K562 (cell line): ENCODE results near the gene ESR2. TPM values are rescaled to one million over a fixed set of nuclear protein-coding genes. Genes with fewer than 3 reads are reported as not detected.

Source experiments
- AFF1 ChIP-seq, 2 experiments: fragments of 450-650 bp; IDR thresholded peaks; 2 replicates each; pipeline ENCODE4 v1.6.1; 2018; ENCODE audit warnings: mild to moderate bottlenecking in 2 of 2, low read depth in 1 of 2; ENCODE audit not compliant: partially characterized antibody in 2 of 2
- BCLAF1 ChIP-seq, 2 experiments: fragments of 450-650 bp in 1 of 2; IDR thresholded peaks; 2 replicates each; pipeline ENCODE4 v1.6.1; 2011 to 2017; ENCODE audit warnings: low read depth in 2 of 2, antibody characterized with exemption in 1 of 2, borderline replicate concordance in 1 of 2, low read length in 1 of 2, mild to moderate bottlenecking in 1 of 2, mixed read lengths in 1 of 2; ENCODE audit not compliant: control insufficient read depth in 1 of 2
- BCOR ChIP-seq: fragments of 450-650 bp; IDR thresholded peaks from 2 replicates; pipeline ENCODE4 v1.6.1; 2016
- CBX1 ChIP-seq: sonication (generic); IDR thresholded peaks from 2 replicates; pipeline ENCODE4 v1.6.1; 2016; ENCODE audit warnings: antibody characterized with exemption, low read depth, mild to moderate bottlenecking
- E4F1 ChIP-seq: fragments of 250-450 bp; sonication (Bioruptor Pico); IDR thresholded peaks from 2 replicates; pipeline ENCODE4 v1.5.0; 2021; ENCODE audit warnings: mild to moderate bottlenecking, borderline replicate concordance
- FOXP1 ChIP-seq: sonication (generic); formaldehyde crosslinking; IDR thresholded peaks from 2 replicates; pipeline ENCODE4 v1.8.0; 2022; ENCODE audit warnings: mild to moderate bottlenecking, missing genetic modification reagents
- HES1 ChIP-seq: fragments of 450-650 bp; IDR thresholded peaks from 2 replicates; pipeline ENCODE4 v1.6.1; 2016; ENCODE audit warnings: low read depth, mild to moderate bottlenecking, moderate library complexity
- HMGN3 ChIP-seq: IDR thresholded peaks from 2 replicates; pipeline ENCODE4 v1.6.1; 2011; ENCODE audit warnings: borderline replicate concordance, low read depth, mild to moderate bottlenecking, mixed read lengths, low read length; ENCODE audit not compliant: insufficient read length; ENCODE audit errors: extremely low read depth
- RAD51 ChIP-seq: fragments of 450-650 bp; IDR thresholded peaks from 2 replicates; pipeline ENCODE4 v1.7.1; 2016; ENCODE audit warnings: low read depth, mild to moderate bottlenecking, borderline replicate concordance
- RBM25 ChIP-seq: fragments of 200-400 bp; formaldehyde crosslinking; IDR thresholded peaks from 2 replicates; pipeline ENCODE4 v1.6.1; 2018; ENCODE audit warnings: low read length, low read depth, moderate library complexity; ENCODE audit not compliant: severe bottlenecking
- RHOXF2B ChIP-seq: fragments of 250-450 bp; sonication (Bioruptor Pico); conservative IDR thresholded peaks from 2 replicates; pipeline ENCODE4 v1.5.1; 2021
- RNF2 ChIP-seq: sonication (generic); IDR thresholded peaks from 2 replicates; pipeline ENCODE4 v1.6.1; 2016
- SRSF7 ChIP-seq: fragments of 200-400 bp; formaldehyde crosslinking; optimal IDR thresholded peaks from 2 replicates; pipeline ENCODE3; 2017; ENCODE audit warnings: mild to moderate bottlenecking, low read depth, low read length
- XRCC4 ChIP-seq: IDR thresholded peaks from one replicate; pipeline ENCODE4 v1.6.1; 2011; ENCODE audit not compliant: insufficient read depth, insufficient read length; ENCODE audit errors: extremely low read depth
- ZNF224 ChIP-seq: sonication (generic); formaldehyde crosslinking; IDR thresholded peaks from 2 replicates; pipeline ENCODE4 v1.8.0; 2022; ENCODE audit warnings: mild to moderate bottlenecking, missing genetic modification reagents
- ZNF707 ChIP-seq: fragments of 250-450 bp; sonication (Bioruptor Pico); conservative IDR thresholded peaks from 2 replicates; pipeline ENCODE4 v1.8.0; 2022; ENCODE audit warnings: inconsistent platforms, mild to moderate bottlenecking, moderate library complexity
- ZNF766 ChIP-seq: fragments of 200-800 bp; sonication (Bioruptor generic); conservative IDR thresholded peaks from 2 replicates; pipeline ENCODE4 v1.6.1; 2016; ENCODE audit warnings: missing genetic modification characterization, missing compliant biosample characterization
- polyA plus RNA-seq, 8 experiments: library from polyadenylated mRNA; depleted of rRNA in 4 of 8; stranded (reverse) in 5 of 8; unstranded in 3 of 8; fragments of >200 nt; fragmentation: Nextera tagmentation in 2 of 8; fragmentation: Illumina TruSeq in 1 of 8; extraction: Ambion mirVana in 2 of 8; extraction: Trizol in 1 of 8; gene quantifications; 2 replicates each; pipeline versions ENCODE4 v1.2.1 to v1.2.3, GENCODE V29; 2011 to 2014; ENCODE audit warnings: inconsistent platforms in 1 of 8, missing spikeins in 1 of 8
- total RNA-seq, 7 experiments: library from RNA; depleted of rRNA in 6 of 7; stranded (reverse); fragments of >200 nt in 6 of 7; fragmentation: Illumina TruSeq in 2 of 7; extraction: Trizol in 2 of 7; gene quantifications; 2 replicates each; pipeline versions ENCODE4 v1.2.1 to v1.2.3, GENCODE V29; 2011 to 2021; ENCODE audit warnings: low replicate concordance in 1 of 7

Gene ESR2
- total and polyA plus RNA-seq, 9 of the 15 experiments (the other 6 are each of a cell fraction or from before 2014, with no cell fraction given): 0.07 to 3.8 (median 2.0) TPM

- TF ChIP-seq BCLAF1 (IDR thresholded peaks at IDR 0.05; ENCODE audit: borderline replicate concordance in 1 of 2, control insufficient read depth in 1 of 2, low read depth in 2 of 2, low read length in 1 of 2) (no peak), ZNF707 (CRISPR knock-in tag) (no peak), HES1 (no peak), BCOR (no peak), SRSF7 (no peak), RHOXF2B (CRISPR knock-in tag) (no peak), RBM25 (no peak), ZNF766 (CRISPR knock-in tag) (no peak), XRCC4 (no peak), HMGN3 (no peak), ZNF224 (no peak), CBX1 (no peak), AFF1 (IDR thresholded peaks at IDR 0.05; ENCODE audit: low read depth in 1 of 2, partially characterized antibody in 2 of 2) (no peak), RAD51 (no peak), FOXP1 (no peak), E4F1 (CRISPR knock-in tag) (no peak), RNF2 (peak; percentile 56)
Measured at GRCh38 chr14:64338616-64339316, 44.6 kb upstream of the ESR2 start (continued).
